Astrocyte (in vitro differentiated cells and primary cell): ENCODE data around the gene JOSD1. TPM values are rescaled to one million over a fixed set of nuclear protein-coding genes. Genes with fewer than 3 reads are reported as not detected.
A peak's percentile ranks its signal among the peaks of the same experiment; 100 is the strongest.

Source experiments
- DNase-seq: peaks from one replicate; pipeline ENCODE4 v3.0.0-alpha.2; 2010; ENCODE audit warnings: low read depth
- FAIRE-seq: peaks from 2 replicates; lab custom pipeline; 2011; peaks lifted over from hg19 to GRCh38; lab: Jason Lieb, UNC
- H2AFZ ChIP-seq: 2 replicates; pipeline ENCODE4 v1.6.0; 2012; ENCODE audit warnings: low read depth, low read length, inconsistent platforms
- H3K27ac ChIP-seq: 2 replicates; pipeline ENCODE4 v1.5.1; 2011; ENCODE audit warnings: low read depth, low read length, inconsistent platforms
- H3K27me3 ChIP-seq: 2 replicates; pipeline ENCODE4 v1.6.0; 2011; ENCODE audit warnings: low read length, inconsistent platforms; ENCODE audit not compliant: insufficient read depth
- H3K36me3 ChIP-seq: 2 replicates; pipeline ENCODE4 v1.5.1; 2011; ENCODE audit warnings: low read length, inconsistent platforms; ENCODE audit not compliant: insufficient read depth
- H3K4me1 ChIP-seq: 2 replicates; pipeline ENCODE4 v1.5.1; 2011; ENCODE audit warnings: low read length, inconsistent platforms; ENCODE audit not compliant: insufficient read depth
- H3K4me2 ChIP-seq: 2 replicates; pipeline ENCODE4 v1.6.0; 2012; ENCODE audit warnings: low read length, inconsistent platforms
- H3K4me3 ChIP-seq: 2 replicates; pipeline ENCODE4 v1.5.1; 2011; ENCODE audit warnings: low read depth, mild to moderate bottlenecking, low read length, inconsistent platforms; ENCODE audit not compliant: insufficient read depth
- H3K79me2 ChIP-seq: 2 replicates; pipeline ENCODE4 v1.6.0; 2012; ENCODE audit warnings: mild to moderate bottlenecking, low read length, inconsistent platforms; ENCODE audit not compliant: insufficient read depth
- H3K9ac ChIP-seq: 2 replicates; pipeline ENCODE4 v1.6.0; 2012; ENCODE audit warnings: mild to moderate bottlenecking, low read length, inconsistent platforms
- H3K9me3 ChIP-seq: 2 replicates; pipeline ENCODE4 v1.5.1; 2012; ENCODE audit warnings: low read depth, mild to moderate bottlenecking, low read length, inconsistent platforms; ENCODE audit not compliant: insufficient read depth
- H4K20me1 ChIP-seq: 2 replicates; pipeline ENCODE4 v1.6.0; 2012; ENCODE audit warnings: low read length, inconsistent platforms; ENCODE audit not compliant: insufficient read depth
- H3K27ac Mint-ChIP-seq: one replicate; pipeline ENCODE4 v1.8.0; 2021; ENCODE audit warnings: mild to moderate bottlenecking, mixed read lengths; ENCODE audit not compliant: unreplicated experiment
- H3K27me3 Mint-ChIP-seq: one replicate; pipeline ENCODE4 v1.8.0; 2021; ENCODE audit warnings: low read depth, mixed read lengths; ENCODE audit not compliant: unreplicated experiment
- H3K36me3 Mint-ChIP-seq: one replicate; pipeline ENCODE4 v1.8.0; 2021; ENCODE audit warnings: low read depth, mixed read lengths; ENCODE audit not compliant: unreplicated experiment
- H3K4me1 Mint-ChIP-seq: one replicate; pipeline ENCODE4 v1.8.0; 2021; ENCODE audit warnings: low read depth, mixed read lengths; ENCODE audit not compliant: unreplicated experiment
- H3K4me3 Mint-ChIP-seq: one replicate; pipeline ENCODE4 v1.8.0; 2021; ENCODE audit warnings: mild to moderate bottlenecking, moderate library complexity, mixed read lengths; ENCODE audit not compliant: unreplicated experiment
- H3K9me3 Mint-ChIP-seq: one replicate; pipeline ENCODE4 v1.8.0; 2021; ENCODE audit warnings: mild to moderate bottlenecking, mixed read lengths; ENCODE audit not compliant: unreplicated experiment
- EZH2 ChIP-seq: IDR thresholded peaks from 2 replicates; pipeline ENCODE4 v1.6.1; 2012; ENCODE audit warnings: mild to moderate bottlenecking, low read length, inconsistent platforms; ENCODE audit not compliant: insufficient read depth
- total RNA-seq: library from RNA; stranded (reverse); gene quantifications from 2 replicates; pipeline ENCODE4 v1.2.1, GENCODE V29; 2021
- TF ChIP-seq, protein P1 (sequence below): IDR thresholded peaks from 2 replicates; pipeline ENCODE4 v1.5.1; 2011; ENCODE audit warnings: low read depth, mild to moderate bottlenecking, inconsistent platforms, low read length, moderate library complexity; ENCODE audit not compliant: insufficient read depth

Gene JOSD1
- total RNA-seq, 1 donor from 2014 or later = 45.6 TPM

DNA sequence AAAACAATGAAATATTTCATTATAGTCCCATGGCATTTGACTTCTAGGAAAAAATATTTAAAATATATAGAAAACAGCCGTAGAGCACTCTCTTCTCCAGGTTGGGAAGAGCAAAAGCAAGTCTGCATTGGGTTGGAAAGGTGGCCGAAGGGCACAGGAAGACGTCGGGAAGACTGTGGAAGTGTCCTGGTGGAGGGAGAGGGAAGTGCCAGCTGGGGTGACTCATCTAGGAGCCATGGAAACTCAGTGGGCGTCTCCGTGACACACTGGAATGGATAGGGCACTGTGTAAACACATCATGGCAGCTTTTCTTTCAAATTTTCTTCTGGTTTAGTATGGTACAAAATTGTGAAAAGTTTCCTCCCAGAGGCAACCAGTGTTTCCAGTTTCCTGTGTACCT, 17.7 kb upstream of the JOSD1 start:
- no peak overlapping the region for H3K9ac ChIP-seq
- no peaks in the 10 kb centered on the region for H3K9me3 ChIP-seq
- H3K4me3 Mint-ChIP-seq = peak overlapping the region; percentile 23
- no peaks in the 10 kb centered on the region for H3K9me3 Mint-ChIP-seq
- H3K36me3 ChIP-seq = peaks cover 18% of the 10 kb centered on the region
- peaks cover 37% of the 10 kb centered on the region for H3K36me3 Mint-ChIP-seq
- TF ChIP-seq, protein P1, sequence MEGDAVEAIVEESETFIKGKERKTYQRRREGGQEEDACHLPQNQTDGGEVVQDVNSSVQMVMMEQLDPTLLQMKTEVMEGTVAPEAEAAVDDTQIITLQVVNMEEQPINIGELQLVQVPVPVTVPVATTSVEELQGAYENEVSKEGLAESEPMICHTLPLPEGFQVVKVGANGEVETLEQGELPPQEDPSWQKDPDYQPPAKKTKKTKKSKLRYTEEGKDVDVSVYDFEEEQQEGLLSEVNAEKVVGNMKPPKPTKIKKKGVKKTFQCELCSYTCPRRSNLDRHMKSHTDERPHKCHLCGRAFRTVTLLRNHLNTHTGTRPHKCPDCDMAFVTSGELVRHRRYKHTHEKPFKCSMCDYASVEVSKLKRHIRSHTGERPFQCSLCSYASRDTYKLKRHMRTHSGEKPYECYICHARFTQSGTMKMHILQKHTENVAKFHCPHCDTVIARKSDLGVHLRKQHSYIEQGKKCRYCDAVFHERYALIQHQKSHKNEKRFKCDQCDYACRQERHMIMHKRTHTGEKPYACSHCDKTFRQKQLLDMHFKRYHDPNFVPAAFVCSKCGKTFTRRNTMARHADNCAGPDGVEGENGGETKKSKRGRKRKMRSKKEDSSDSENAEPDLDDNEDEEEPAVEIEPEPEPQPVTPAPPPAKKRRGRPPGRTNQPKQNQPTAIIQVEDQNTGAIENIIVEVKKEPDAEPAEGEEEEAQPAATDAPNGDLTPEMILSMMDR = peak; percentile 50
- TF ChIP-seq EZH2 = no peak
- H4K20me1 ChIP-seq = peaks cover 64% of the 10 kb centered on the region
- H3K4me1 Mint-ChIP-seq = peaks cover 28% of the 10 kb centered on the region
- peak overlapping the region; percentile 60 for H3K4me2 ChIP-seq
- H3K79me2 ChIP-seq = peaks cover 40% of the 10 kb centered on the region
- no peaks in the 10 kb centered on the region for H3K27me3 Mint-ChIP-seq
- no peaks in the 10 kb centered on the region for H3K27me3 ChIP-seq
- H2AFZ ChIP-seq = no peak overlapping the region
- H3K27ac ChIP-seq = peak overlapping the region; percentile 50
- DNase-seq (peak; percentile 66), FAIRE-seq (peak; percentile 37)
- peaks cover 17% of the 10 kb centered on the region for H3K4me1 ChIP-seq
- H3K4me3 ChIP-seq = no peak overlapping the region
- H3K27ac Mint-ChIP-seq = peak overlapping the region; percentile 38

DNA sequence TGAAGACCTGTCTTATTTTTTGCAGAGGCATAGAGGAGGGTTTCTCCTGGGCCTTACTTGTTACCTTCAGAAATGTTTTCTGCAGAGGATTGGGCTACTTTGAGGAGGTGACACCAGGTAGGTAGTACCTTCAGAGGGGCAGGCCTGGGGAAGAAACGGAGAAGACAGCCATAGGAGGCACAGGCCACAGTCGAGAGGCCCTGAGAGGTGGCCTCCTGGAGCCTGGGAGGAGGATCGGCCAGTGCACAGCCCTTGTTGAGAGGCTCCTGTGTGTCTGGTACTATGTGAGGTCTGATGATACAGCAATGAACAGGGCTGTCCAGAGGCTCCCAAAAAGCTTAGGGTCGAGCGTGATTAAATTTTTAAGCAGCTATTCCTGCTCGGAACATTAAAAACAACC, 16.5 kb upstream of the JOSD1 start:
- H2AFZ ChIP-seq = no peak overlapping the region
- no peaks in the 10 kb centered on the region for H3K9me3 ChIP-seq
- H3K27me3 ChIP-seq = no peaks in the 10 kb centered on the region
- peaks cover 46% of the 10 kb centered on the region for H3K36me3 Mint-ChIP-seq
- DNase-seq = no peak
- peaks cover 6% of the 10 kb centered on the region for H3K36me3 ChIP-seq
- H3K4me1 ChIP-seq = peaks cover 17% of the 10 kb centered on the region
- H3K4me3 Mint-ChIP-seq = no peak overlapping the region
- peaks cover 39% of the 10 kb centered on the region for H3K4me1 Mint-ChIP-seq
- H4K20me1 ChIP-seq = peaks cover 69% of the 10 kb centered on the region
- H3K4me3 ChIP-seq = no peak overlapping the region
- TF ChIP-seq, protein P1 = no peak
- TF ChIP-seq EZH2 = no peak
- H3K4me2 ChIP-seq = no peak overlapping the region
- H3K9ac ChIP-seq = no peak overlapping the region
- no peaks in the 10 kb centered on the region for H3K27me3 Mint-ChIP-seq
- no peaks in the 10 kb centered on the region for H3K9me3 Mint-ChIP-seq
- H3K79me2 ChIP-seq = peaks cover 52% of the 10 kb centered on the region
- H3K27ac Mint-ChIP-seq = no peak overlapping the region
- no peak overlapping the region for H3K27ac ChIP-seq
- FAIRE-seq = no peak

DNA sequence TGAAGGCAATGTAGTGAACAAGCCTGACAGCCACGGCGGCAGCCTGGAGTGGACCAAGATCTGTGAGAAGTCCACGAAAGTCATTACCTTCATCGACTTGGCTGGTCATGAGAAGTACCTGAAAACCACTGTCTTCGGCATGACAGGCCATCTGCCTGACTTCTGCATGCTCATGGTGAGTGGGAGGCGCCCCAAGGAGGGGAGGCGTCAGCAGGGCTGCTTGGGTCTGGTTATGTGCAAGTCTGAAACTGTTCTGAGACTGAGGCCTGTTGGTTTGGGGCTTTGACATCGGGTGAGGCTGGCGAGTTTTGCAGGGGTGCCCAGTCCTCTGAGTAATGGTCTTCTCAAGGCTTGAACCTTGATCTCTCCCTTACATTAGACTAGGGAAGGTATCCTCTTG, 16.1 kb upstream of the JOSD1 start:
- DNase-seq (no peak), FAIRE-seq (no peak)
- TF ChIP-seq EZH2 = no peak
- TF ChIP-seq, protein P1 = no peak
- Histone ChIP-seq H2AFZ (no peak overlapping the region), H3K9me3 (no peaks in the 10 kb centered on the region), H3K4me1 (peaks cover 17% of the 10 kb centered on the region), H3K4me3 (no peak overlapping the region), H3K27me3 (no peaks in the 10 kb centered on the region), H4K20me1 (peaks cover 73% of the 10 kb centered on the region), H3K36me3 (peaks cover 3% of the 10 kb centered on the region), H3K79me2 (peaks cover 56% of the 10 kb centered on the region), H3K4me2 (no peak overlapping the region), H3K27ac (no peak overlapping the region), H3K9ac (no peak overlapping the region)
- Mint-ChIP-seq H3K27ac (no peak overlapping the region), H3K27me3 (no peaks in the 10 kb centered on the region), H3K9me3 (no peaks in the 10 kb centered on the region), H3K36me3 (peaks cover 43% of the 10 kb centered on the region), H3K4me3 (peak overlapping the region; percentile 50), H3K4me1 (peaks cover 42% of the 10 kb centered on the region)
